Measurements from ENCODE around the gene SLC66A2. TPM values are rescaled to one million over a fixed set of nuclear protein-coding genes. Genes with fewer than 3 reads are reported as not detected.

The SLC66A2 gene
- total RNA-seq, 1 donor from 2014 or later: 85.9 TPM

GRCh38 chr18:79952456-79952995 is 1.1 kb upstream of the SLC66A2 start:
- peak; percentile 81 for DNase-seq (ENCODE audit: low spot score)

- DNase-seq (ENCODE audit: low spot score): peak; percentile 90
Measured at GRCh38 chr18:79950515-79951341, 725 bp downstream of the SLC66A2 start.

GRCh38 chr18:79949697-79950487 is 1.6 kb downstream of the SLC66A2 start:
- DNase-seq (ENCODE audit: low spot score): peak; percentile 81

GRCh38 chr18:79948719-79949411 is 2.6 kb downstream of the SLC66A2 start:
- DNase-seq (ENCODE audit: low spot score): peak; percentile 82

- peak; percentile 37 for DNase-seq (ENCODE audit: low spot score)
Measured at GRCh38 chr18:79947881-79948610, 3.4 kb downstream of the SLC66A2 start.

- no peak for DNase-seq (ENCODE audit: low spot score)
Measured at GRCh38 chr18:79947054-79947755, 4.2 kb downstream of the SLC66A2 start.

- DNase-seq (ENCODE audit: low spot score): peak; percentile 84
Measured at GRCh38 chr18:79945118-79946042, 6.1 kb downstream of the SLC66A2 start.

- peak; percentile 62 for DNase-seq (ENCODE audit: low spot score)
Measured at GRCh38 chr18:79944746-79945117, 6.7 kb downstream of the SLC66A2 start.

- DNase-seq (ENCODE audit: low spot score): peak; percentile 71
Measured at GRCh38 chr18:79944126-79944731, 7.2 kb downstream of the SLC66A2 start.

GRCh38 chr18:79943608-79944125 is 7.8 kb downstream of the SLC66A2 start:
- DNase-seq (ENCODE audit: low spot score): peak; percentile 71

- peak; percentile 82 for DNase-seq (ENCODE audit: low spot score)
Measured at GRCh38 chr18:79942786-79943607, 8.5 kb downstream of the SLC66A2 start.

- peak; percentile 12 for DNase-seq (ENCODE audit: low spot score)
Measured at GRCh38 chr18:79942211-79942610, 9.2 kb downstream of the SLC66A2 start.

- DNase-seq (ENCODE audit: low spot score): peak; percentile 80
Measured at GRCh38 chr18:79941473-79942119, 9.9 kb downstream of the SLC66A2 start.

GRCh38 chr18:79940814-79941472 is 10.5 kb downstream of the SLC66A2 start:
- DNase-seq (ENCODE audit: low spot score): peak; percentile 57

- DNase-seq (ENCODE audit: low spot score): peak; percentile 82
Measured at GRCh38 chr18:79940126-79940813, 11.2 kb downstream of the SLC66A2 start.

- no peak for DNase-seq (ENCODE audit: low spot score)
Measured at GRCh38 chr18:79939096-79939495, 12.4 kb downstream of the SLC66A2 start.

Data from mesenteric fat pad (tissue), 1 donor.